C4-2B (cell line): ENCODE measurements around the gene AGPAT3.

Source experiments
- ZFX ChIP-seq: fragments of 450-650 bp; IDR thresholded peaks from 2 replicates; pipeline ENCODE4 v1.6.1; 2017
- TF ChIP-seq, protein P1 (sequence below): fragments of 450-650 bp; conservative IDR thresholded peaks from 2 replicates; pipeline ENCODE4 v1.5.1; 2017; ENCODE audit warnings: mild to moderate bottlenecking

DNA sequence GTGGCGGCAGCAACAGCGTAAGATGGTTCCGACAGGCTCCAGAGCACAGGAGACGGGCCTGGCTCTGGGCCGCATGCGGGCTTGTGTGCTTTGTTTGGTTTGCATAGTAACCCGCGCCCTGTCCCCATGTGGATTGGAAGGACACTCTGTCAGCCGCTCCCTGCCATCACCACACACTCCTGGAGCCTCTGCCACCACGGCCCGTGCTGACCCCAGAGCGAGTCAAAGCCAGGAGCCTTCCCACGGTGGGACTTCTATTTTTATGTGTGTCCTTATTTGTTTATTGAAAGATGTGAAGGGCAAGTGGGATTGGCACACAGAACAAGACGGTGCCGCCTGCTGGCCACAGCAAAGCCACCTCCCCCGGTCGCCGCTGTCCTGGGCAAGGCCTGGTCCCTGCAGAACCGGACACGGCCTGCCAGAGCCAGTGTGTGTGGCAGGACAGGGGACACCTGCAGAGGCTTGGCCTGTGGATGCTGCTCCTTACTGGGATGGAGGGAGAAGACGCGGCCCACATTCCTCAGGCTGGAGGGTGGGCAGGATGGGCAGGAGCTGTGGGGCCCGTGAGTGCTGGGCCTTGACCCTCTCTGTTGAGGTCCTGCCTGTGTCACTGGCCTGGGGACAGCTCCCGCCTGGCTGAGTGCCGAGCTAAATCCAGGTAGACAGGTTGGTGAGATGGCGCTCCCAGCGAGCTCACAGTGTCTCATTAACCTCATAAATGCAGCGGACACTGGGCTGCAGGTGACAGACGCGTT, 64.4 kb downstream of the AGPAT3 start:
- TF ChIP-seq, protein P1, sequence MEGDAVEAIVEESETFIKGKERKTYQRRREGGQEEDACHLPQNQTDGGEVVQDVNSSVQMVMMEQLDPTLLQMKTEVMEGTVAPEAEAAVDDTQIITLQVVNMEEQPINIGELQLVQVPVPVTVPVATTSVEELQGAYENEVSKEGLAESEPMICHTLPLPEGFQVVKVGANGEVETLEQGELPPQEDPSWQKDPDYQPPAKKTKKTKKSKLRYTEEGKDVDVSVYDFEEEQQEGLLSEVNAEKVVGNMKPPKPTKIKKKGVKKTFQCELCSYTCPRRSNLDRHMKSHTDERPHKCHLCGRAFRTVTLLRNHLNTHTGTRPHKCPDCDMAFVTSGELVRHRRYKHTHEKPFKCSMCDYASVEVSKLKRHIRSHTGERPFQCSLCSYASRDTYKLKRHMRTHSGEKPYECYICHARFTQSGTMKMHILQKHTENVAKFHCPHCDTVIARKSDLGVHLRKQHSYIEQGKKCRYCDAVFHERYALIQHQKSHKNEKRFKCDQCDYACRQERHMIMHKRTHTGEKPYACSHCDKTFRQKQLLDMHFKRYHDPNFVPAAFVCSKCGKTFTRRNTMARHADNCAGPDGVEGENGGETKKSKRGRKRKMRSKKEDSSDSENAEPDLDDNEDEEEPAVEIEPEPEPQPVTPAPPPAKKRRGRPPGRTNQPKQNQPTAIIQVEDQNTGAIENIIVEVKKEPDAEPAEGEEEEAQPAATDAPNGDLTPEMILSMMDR, result peak; percentile 45
- TF ChIP-seq ZFX, result peak; percentile 52; the same call in 1 of the 2 replicates
